GM19328 (cell line): ENCODE measurements around the gene BICRA.
"Not testable (repeated sequence)": the region's sequence is repeated elsewhere in the genome, so short reads cannot be mapped to it uniquely, and the experiment has no call there.

Experiments used
- ATAC-seq: cut with Tn5 transposase; IDR thresholded peaks from one replicate; pipeline ENCODE4 v1.9.1; 2021; ENCODE audit warnings: mild to moderate bottlenecking, moderate library complexity; ENCODE audit not compliant: unreplicated experiment

Gene BICRA

DNA sequence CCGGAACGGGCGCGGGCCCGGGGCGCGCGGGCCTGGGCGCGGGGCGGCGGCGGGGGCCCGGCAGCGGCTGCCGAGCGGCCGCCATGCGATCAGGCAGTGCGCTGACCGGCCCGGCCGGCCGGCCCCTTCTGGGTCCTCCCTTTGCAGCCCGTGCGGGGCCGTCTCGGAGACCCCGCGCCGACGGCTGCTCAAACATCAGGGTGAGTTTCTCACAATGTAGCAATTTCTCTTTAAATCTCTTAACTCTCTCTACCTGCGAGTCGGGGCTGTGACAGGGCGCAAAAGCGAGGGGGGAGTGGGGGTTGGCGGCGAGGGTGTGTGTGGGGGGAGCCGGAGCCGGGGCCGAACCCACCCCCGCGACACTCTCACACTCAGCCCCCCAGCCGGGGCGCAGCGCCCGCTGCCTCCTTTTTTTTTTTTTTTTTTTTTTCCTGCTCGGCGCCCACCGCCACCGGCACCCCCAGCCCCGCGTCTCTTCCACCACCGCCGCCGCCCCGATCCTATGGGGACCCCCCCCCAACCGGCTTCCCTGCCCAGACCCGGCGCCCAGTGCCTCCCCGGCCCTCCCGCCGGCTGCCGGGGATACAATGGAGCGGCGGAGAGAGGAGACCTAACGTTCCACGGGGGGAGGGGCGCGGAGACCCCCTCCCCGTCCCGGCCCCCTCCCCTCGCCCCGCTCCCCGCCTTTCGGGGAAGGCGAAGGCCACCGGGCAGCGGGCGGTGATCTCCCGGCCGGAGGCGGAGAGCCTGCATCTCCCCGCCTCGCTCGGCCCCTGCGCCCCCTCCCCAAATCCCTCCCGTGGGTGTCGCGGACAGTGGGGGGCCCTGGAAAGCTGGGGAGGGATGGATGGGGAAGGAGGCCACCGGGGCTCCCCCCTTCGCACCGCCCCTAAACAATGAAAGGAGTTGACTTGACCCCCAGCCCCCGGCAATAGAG lies at the start of gene BICRA:
TSS of gene BICRA (plus strand) at position 166 of the 937 bp plus-strand sequence. CDS start 64,441 bp downstream, outside the sequence.
- peak; percentile 49 for ATAC-seq

DNA sequence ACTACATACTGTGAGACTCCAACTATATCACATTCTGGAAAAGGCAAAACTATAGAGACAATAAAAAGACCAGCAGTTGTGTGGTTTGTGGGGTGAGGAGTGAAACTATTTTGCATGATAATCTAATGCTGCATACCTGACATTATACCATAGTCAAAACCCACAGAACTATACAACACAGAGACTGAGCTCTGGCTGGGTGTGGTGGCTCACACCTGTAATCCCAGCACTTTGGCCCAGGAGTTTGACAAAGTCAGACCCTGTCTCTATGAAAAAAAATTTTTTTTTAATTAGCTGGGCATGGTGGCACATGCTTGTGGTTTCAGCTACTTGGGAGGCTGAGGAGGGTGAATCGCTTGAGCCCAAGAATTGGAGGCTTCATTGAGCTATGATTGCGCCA lies 47.9 kb upstream of the BICRA start:
- ATAC-seq: no peak

DNA sequence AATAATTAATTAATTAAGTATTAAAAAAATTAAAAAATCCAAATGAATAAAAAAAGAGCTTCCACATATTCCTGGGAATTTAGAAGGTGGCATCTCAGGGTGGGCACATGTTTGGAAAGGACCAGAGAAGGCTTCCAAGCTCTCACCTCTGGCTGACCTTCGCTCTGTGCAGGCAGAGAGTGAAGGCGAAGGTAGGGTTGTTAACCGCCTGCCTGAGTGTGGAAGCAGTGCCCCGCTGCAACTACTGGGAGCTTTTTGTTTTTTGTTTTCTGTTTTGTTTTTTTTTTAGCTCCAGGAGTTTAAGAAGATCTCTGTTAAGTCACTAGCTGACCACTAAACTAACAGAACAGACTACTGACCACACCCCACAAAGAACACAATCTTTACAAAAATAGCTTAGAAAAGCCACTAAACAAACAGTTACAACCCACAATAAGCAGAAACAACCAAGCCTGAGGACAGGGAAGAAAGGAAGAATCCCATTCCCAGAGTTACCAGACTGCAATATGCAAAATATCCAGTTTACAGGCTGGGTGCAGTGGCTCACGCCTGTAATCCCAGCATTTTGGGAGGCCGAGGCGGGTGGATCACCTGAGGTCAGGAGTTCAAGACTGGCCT lies 47.4 kb upstream of the BICRA start:
- ATAC-seq: no peak

DNA sequence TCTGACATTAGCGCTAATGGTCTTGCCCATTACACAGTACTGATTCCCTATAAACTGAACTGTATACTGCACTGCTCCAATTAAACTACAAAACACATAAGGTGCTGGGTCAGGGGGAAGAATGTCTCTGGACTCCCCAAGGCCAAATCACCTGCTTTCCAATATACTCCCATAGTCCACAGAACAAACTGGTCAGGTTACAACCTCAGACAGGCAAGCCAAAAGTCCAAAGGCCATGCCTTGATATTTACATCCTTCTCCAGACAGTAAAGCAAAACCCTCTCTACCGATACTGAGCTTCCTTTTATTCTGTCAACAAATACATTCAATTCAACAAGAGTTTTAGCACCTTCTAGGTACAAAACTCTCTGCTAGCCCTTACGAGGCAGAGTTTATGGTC lies 44.9 kb upstream of the BICRA start:
- no peak for ATAC-seq

DNA sequence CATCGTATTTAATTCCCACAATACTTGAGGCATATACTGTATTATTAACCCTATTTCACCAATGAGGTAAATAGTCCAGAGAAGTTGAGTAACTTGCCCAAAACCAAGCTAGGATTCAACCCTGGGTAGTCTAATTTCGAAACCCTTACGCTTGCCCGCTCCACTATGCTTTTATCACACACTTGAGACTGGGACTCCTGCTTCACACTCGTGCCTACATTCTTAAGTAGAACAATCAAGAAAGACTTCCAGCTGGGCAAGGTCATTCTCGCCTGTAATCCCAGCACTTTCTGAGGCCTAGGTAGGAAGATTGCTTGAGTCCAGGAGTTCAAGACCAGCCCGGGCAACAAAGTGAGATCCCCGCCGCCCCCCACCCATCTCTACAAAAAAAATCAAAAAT lies 39.6 kb upstream of the BICRA start:
- no peak for ATAC-seq

DNA sequence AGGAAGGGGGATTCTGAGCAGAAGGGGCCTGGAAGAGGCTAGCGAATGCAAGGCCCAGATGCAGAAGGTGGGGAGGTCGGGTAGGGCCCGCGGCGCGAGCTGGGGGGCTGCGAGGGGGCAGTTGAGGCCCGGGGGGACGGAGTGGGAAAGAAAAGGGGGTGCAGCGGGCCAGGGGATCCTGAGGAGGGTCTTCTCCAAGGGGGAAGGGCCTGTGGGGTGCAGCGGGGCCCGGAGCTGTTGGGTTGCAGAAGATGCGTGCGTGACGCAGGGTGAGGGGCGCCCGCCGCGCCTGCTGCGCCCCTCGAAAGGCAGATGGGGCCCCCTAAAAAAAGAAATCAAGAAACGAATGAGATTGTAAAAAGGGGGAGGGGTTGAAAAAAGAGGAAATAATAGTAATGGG lies 36.3 kb upstream of the BICRA start:
- no peak for ATAC-seq

DNA sequence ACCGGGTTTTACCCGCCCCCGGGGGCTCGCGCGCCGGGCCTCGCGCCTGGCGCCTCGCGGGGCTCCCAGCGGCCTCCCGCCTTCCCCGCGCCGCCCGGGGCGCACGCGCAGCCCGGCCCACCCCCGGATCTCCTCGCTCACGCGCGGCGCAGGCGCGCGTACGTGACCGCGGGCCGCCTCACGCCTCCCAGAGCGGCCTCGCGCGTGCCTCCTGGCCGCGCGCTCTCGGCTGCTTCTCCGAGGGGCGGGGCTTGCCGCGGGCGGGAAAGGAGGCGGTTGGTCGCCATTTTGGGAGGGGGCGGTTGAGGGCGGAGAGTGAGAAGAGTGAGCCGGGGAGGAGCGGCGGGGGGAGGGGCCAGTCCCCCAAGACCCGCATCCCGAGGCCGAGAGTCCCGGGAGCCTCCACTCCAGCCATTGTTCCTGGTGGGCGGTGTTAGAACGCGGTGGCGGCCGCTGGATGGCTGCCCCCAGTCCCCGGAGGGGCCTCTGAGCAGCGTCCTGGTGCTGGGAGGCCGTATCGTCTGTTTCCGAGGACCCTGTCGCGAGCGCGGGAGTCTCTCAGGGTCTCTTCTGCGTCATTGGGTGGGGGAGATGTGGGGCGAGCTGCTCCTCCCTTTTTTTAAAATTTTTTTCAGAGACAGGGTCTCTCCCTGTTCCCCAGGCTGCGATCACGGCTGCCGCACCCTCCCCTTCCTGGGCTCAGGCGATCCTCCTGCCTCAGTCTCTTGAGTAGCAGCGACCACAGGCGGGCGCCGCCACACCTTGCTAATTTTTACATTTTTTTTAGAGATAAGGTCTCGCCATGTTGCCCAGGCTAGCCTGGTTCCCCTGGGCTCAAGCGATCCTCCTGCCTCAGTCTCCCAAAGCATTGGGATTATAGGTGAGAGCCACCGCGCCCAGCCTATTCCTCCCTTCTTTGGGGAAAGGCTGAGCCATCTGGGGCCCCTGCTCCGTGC lies 35.6 kb upstream of the BICRA start, which contains the start of gene ZNF541:
TSS of gene ZNF541 (minus strand) at position 78 of the 956 bp plus-strand sequence. CDS start 17,292 bp downstream, outside the sequence.
- no peak for ATAC-seq

DNA sequence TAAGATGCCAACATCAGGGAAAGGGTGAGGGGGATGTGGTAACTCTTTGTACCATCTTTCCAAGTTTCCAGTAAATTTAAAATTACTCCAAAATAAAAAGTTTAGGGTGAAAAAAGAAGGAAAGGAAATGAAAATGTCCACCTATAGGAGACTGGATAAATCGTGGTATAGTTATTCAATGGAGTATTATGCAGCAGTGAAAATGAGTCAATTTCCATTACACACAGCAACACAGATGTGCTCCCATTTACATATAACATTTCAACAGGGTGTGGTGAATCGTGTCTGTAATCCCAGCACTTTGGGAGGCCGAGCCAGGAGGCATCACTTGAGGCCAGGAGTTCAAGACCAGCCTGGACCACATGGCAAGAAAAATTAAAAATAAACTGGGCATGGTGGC lies 28.5 kb upstream of the BICRA start:
- no peak for ATAC-seq

DNA sequence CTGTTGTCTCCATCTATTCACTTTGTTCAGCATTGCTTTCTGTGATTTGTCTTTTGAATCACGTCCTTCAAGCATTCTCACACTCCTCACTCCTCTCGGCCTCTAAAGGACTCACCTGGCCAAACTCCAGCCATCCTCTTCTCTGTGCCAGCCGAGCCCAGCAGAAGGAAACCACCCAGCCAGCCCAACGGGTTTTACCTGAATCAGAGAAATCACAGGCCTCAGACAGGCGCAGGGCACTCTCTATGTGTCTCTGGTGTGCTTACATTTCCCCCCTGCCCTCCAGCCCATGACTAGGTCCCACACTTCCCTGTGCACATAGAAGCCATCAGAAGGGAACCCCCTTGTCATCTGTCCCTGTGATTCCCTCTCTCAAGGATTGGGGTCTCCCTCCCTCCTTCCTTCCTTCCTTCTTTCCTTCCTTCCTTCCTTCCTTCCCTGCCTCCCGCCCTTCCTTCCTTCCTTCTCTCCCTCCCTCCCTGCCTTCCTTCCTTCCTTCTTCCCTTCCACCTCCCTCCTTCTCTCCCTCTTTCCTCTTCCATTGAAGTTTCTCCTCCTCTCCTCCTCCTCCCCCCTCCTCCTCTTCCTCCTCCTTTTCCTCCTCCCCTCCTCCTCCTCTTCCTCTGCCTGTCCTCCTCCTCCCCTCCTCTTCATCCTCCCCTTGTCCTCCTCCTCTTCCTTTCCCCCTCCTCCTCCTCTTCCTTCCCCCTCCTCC lies 27.2 kb upstream of the BICRA start:
- no peak for ATAC-seq

DNA sequence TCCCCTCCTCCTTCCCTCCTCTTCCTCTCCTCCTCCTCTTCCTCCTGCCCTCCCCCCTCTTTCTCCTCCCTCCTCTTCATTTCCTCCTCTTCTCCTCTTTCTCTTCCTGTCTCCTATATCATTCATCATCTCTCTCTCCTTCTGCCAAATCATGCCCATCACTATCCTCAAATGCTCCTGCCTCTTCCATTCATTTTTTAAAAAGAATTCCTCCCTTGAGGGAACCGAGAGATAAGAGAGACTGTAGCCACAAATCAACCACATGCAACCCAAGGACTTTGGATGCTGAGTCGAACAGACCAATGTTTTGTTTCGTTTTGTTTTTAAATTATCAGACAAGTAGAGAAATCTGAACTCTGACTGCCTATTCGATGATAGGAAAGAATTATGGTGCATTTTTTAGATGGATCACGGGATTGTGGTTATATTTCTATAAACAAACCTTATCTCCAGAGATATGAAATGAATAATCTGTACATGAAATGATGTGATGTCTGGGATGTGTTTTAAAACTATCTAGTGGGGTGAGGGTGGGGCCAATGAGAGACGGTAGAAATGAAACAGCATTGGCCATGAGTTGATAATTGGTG lies 26.5 kb upstream of the BICRA start:
- no peak for ATAC-seq

DNA sequence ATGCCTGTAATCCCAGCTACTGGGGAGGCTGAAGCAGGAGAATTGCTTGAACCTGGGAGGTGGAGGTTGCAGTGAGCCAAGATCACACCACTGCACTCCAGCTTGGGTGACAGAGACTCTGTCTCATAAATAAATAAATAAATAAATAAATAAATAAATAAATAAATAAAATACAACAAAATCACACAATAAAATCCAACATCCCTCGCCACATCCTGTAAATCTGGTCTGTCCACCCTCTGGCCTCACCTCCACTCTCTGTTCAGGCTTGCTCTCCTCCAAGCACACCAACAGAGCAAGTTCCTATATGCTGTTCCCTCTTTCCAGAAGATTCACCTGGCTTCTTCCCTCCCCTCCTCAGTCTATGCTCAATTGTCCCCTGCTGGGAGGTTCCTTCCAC lies 25.8 kb upstream of the BICRA start:
- not testable (repeated sequence) for ATAC-seq

DNA sequence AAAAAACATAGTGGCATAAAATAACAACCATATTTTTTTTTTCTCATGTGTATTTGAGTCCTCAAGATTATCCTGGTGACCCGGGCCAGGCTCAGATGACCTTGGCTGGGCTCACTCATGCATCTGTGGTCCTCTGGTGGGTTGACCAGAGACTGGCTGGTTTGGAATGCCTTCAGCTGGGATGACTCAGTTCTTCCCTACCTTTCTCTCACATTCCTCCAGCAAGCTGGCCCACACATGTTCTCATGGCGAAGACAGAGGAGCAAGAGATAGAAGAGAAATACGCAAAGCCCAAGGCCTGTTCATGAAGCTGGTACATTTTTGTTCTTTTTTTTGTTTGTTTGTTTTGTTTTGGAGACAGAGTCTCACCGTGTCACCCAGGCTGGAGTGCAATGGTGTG lies 21.6 kb upstream of the BICRA start:
- ATAC-seq: no peak

DNA sequence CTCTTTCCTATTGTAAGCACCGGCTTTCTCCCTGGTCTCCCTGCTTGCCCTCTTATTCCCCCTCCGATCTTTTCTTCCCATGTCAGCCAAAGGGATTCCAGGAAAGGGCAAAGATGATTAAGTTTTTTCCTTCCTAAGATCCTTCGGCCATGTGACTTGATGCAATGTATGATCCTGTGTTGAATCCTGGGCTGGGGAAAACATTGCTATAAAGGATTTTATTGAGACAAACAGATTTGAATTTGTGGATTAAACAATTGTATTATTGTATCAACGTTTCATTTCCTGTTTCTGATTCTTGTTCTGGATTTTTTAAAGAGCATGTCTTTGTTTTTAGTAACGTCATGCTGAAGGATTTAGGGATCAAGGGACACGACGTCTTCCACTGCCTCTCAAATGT lies 19.1 kb upstream of the BICRA start:
- no peak for ATAC-seq

DNA sequence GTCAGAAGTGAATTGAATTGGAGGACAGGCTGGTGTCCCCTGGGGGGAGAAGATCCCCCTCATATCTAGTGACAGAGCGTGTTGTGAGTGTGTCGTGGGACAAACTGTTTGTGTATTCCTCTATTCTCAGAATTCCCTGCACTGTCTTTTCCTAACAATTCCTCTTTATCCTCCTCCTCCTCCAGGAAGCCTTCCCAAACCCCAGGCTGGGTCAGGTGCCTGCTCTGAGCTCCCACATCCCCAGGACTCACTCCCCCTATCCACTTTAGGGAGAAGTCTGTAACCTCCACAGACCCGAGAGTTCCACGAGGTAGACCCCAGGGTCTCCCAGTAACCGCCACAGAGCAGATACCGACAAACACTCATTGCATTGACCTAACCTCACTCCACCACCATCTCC lies 15.1 kb upstream of the BICRA start:
- ATAC-seq: no peak

DNA sequence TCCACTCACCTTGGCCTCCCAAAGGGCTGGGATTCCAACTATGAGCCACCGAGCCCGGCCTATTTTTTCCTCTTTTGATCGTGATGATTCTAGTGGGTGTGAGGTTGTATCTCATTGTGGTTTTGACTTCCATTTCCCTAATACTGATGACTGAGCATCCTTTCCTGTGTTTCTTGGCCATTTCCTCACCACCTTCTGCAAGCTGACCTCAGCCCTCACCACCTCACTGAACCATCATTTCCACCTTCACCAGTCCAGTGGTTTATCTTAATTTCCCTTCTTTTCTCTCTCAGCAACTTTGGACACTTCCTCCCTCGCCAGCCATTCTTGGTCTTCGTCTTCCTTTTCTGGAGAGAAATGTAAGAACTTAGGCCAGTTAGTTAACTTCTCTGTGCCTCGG lies 13.0 kb upstream of the BICRA start:
- no peak for ATAC-seq

DNA sequence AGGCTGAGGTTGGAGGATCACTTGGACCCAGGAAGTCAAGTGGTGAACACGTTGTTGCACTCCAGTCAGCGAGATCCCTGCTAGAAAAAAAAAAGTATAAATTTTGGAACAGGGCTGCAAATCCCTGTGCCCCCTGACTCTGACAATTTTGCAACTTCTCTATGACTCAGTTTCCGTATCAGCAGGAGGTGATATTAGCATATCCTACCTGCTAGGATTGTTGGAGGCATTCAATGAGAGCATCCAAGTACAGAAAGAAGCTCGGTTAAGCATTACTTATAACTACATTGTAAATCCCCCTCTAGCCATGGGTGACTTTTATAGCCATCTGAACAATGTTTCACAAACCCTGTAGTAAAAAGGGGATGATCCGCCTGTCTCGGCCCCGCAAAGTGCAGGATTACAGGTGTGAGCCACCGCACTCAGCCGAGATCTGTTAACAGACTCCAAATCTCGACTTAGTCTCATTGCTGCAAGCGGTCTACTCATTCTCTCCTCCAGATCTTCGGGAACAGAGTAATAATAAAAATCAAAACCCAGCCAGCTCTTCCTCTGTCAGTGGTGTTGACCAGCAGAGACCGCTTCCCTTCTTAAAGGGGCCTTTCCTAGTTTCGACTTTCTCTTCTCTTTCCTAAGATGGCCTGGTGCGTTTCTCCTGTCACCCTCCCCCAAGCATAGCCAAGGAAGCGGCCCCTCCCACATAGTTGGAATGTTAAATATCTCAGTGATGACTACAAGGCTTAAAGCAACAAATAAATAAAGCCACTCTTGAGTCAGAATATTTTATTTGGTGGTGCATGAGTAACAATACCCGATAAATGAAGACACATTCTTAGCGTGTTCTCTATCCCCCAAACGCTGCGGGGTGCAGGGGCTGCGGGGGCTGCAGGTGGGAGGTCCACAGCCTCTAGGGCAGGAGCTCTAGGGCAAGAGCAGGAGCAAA lies 10.3 kb upstream of the BICRA start:
- ATAC-seq: no peak

DNA sequence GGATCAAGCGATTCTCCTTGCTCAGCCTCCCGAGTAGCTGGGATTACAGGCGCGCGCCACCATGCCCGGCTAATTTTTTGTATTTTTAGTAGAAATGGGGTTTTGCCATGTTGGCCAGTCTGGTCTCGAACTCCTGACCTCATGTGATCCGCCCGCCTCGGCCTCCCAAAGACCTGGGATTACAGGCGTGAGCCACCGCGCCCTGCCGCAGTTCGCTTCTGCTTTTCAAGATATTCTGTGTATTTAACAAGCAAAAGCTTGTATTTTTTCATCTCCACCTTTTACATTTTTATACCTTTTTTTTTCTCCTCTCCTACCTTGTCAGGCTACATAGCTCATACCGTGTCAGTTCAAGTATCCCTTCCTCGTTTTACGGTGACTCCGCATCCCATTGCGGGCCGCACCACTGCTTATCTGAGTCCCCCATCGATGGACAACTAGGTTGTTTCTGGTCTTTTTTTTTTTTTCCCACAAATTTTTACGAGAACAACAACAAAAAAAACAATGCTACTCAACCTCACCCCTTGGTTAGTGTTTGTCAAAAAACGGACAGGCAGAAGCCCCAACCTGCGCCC lies 9.2 kb upstream of the BICRA start:
- not testable (repeated sequence) for ATAC-seq
